Neural progenitor cell (in vitro differentiated cells): Measurements from ENCODE around the gene HDAC4. TPM values are rescaled to one million over a fixed set of nuclear protein-coding genes. Genes with fewer than 3 reads are reported as not detected.

Experiments used
- DNase-seq: peaks from one replicate; pipeline ENCODE4 v3.0.0-alpha.2; 2016; ENCODE audit warnings: low spot score
- H2AFZ ChIP-seq: fragments of 200-600 bp; sonication (generic); replicated peaks from 2 replicates; pipeline ENCODE4 v1.6.1; 2016; ENCODE audit warnings: antibody characterized with exemption
- H3F3A ChIP-seq: fragments of 200-600 bp; sonication (generic); 2 replicates; pipeline ENCODE4 v1.6.1; 2016; ENCODE audit warnings: antibody characterized with exemption, low read depth
- H3K27ac ChIP-seq: fragments of 200-600 bp; sonication (generic); 2 replicates; pipeline ENCODE4 v1.5.1; 2016; ENCODE audit warnings: mild to moderate bottlenecking
- H3K27me3 ChIP-seq: fragments of 200-600 bp; sonication (generic); 2 replicates; pipeline ENCODE4 v1.6.1; 2016; ENCODE audit warnings: mild to moderate bottlenecking, moderate library complexity
- H3K36me3 ChIP-seq: fragments of 200-600 bp; sonication (generic); 2 replicates; pipeline ENCODE4 v1.5.1; 2016
- H3K4me1 ChIP-seq: fragments of 200-600 bp; sonication (generic); 2 replicates; pipeline ENCODE4 v1.6.1; 2016; ENCODE audit warnings: mixed run types
- H3K4me2 ChIP-seq: fragments of 200-600 bp; sonication (generic); 2 replicates; pipeline ENCODE4 v1.6.1; 2016
- H3K4me3 ChIP-seq: fragments of 200-600 bp; sonication (generic); 2 replicates; pipeline ENCODE4 v1.5.1; 2016
- H3K79me2 ChIP-seq: fragments of 200-600 bp; sonication (generic); 2 replicates; pipeline ENCODE4 v1.6.1; 2016; ENCODE audit warnings: low read depth
- H3K9ac ChIP-seq: fragments of 200-600 bp; sonication (generic); 2 replicates; pipeline ENCODE4 v1.6.1; 2016
- H3K9me3 ChIP-seq: fragments of 200-600 bp; sonication (generic); 2 replicates; pipeline ENCODE4 v1.5.1; 2016; ENCODE audit warnings: low read depth
- H4K20me1 ChIP-seq: fragments of 200-600 bp; sonication (generic); 2 replicates; pipeline ENCODE4 v1.6.1; 2016; ENCODE audit warnings: low read depth
- H3K27ac Mint-ChIP-seq: 3 replicates; pipeline ENCODE4 v1.8.0; 2021; ENCODE audit warnings: mixed read lengths
- H3K27me3 Mint-ChIP-seq: 2 replicates; pipeline ENCODE4 v1.8.0; 2022; ENCODE audit warnings: low read depth, mild to moderate bottlenecking, inconsistent platforms, moderate library complexity, mixed read lengths; ENCODE audit not compliant: insufficient read depth
- H3K36me3 Mint-ChIP-seq: 3 replicates; pipeline ENCODE4 v1.8.0; 2021; ENCODE audit warnings: mixed read lengths
- H3K4me1 Mint-ChIP-seq: 3 replicates; pipeline ENCODE4 v1.8.0; 2021; ENCODE audit warnings: mixed read lengths
- H3K4me3 Mint-ChIP-seq: 3 replicates; pipeline ENCODE4 v1.8.0; 2021; ENCODE audit warnings: mild to moderate bottlenecking, moderate library complexity, mixed read lengths
- H3K9me3 Mint-ChIP-seq: 3 replicates; pipeline ENCODE4 v1.8.0; 2020; ENCODE audit warnings: mixed read lengths
- EZH2 ChIP-seq: fragments of 200-600 bp; sonication (generic); IDR thresholded peaks from 2 replicates; pipeline ENCODE4 v1.6.1; 2017; ENCODE audit warnings: antibody characterized with exemption, mild to moderate bottlenecking, moderate library complexity
- EZH2phosphoT487 ChIP-seq: fragments of 200-600 bp; sonication (generic); IDR thresholded peaks from 2 replicates; pipeline ENCODE4 v1.6.1; 2017; ENCODE audit warnings: antibody characterized with exemption
- total RNA-seq: library from RNA; depleted of rRNA; stranded (reverse); fragments of >200 nt; gene quantifications from 2 replicates; pipeline ENCODE4 v1.2.3, GENCODE V29; 2015; ENCODE audit warnings: low replicate concordance
- TF ChIP-seq, protein P1 (sequence below): fragments of 200-600 bp; sonication (generic); IDR thresholded peaks from 2 replicates; pipeline ENCODE4 v1.5.1; 2017; ENCODE audit warnings: antibody characterized with exemption, mild to moderate bottlenecking

Gene HDAC4
- total RNA-seq, 1 donor from 2014 or later: 36.0 TPM

DNA sequence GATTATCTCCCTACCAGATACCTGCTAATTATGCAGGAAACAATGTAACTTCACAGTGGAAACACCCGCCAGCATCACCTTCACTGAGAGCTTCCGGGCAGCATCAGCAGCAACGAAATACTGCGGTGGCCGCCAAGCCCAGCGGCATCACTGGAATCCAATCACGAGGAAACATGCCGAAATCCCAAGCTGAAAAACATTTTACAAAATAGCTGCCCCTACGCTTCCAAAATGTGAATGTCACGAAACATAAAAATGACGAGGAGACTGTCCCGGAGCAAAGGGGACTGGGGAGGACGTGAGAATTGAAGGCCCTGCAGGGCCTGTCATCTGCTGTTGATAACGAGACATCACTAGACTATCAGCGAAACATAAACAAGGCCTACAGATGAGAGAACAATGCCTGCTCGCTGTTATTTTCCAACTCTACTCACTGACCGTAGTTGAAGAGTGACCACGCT, 82.6 kb downstream of the HDAC4 start:
- Histone ChIP-seq H4K20me1 (peaks cover 22% of the 10 kb centered on the region), H3K27me3 (no peaks in the 10 kb centered on the region), H3K4me1 (peaks cover 23% of the 10 kb centered on the region), H3F3A (peaks cover 6% of the 10 kb centered on the region), H3K9ac (no peak overlapping the region), H3K36me3 (no peaks in the 10 kb centered on the region), H3K4me3 (no peak overlapping the region), H3K4me2 (no peak overlapping the region), H3K79me2 (peaks cover 92% of the 10 kb centered on the region), H2AFZ (no peak overlapping the region), H3K9me3 (no peaks in the 10 kb centered on the region), H3K27ac (no peak overlapping the region)
- Mint-ChIP-seq H3K27ac (no peak overlapping the region), H3K36me3 (peaks cover 54% of the 10 kb centered on the region), H3K9me3 (peaks cover 29% of the 10 kb centered on the region), H3K4me1 (peaks cover 22% of the 10 kb centered on the region), H3K27me3 (no peaks in the 10 kb centered on the region), H3K4me3 (no peak overlapping the region)
- DNase-seq: no peak
- TF ChIP-seq EZH2phosphoT487 (no peak), EZH2 (no peak)
- TF ChIP-seq, protein P1, sequence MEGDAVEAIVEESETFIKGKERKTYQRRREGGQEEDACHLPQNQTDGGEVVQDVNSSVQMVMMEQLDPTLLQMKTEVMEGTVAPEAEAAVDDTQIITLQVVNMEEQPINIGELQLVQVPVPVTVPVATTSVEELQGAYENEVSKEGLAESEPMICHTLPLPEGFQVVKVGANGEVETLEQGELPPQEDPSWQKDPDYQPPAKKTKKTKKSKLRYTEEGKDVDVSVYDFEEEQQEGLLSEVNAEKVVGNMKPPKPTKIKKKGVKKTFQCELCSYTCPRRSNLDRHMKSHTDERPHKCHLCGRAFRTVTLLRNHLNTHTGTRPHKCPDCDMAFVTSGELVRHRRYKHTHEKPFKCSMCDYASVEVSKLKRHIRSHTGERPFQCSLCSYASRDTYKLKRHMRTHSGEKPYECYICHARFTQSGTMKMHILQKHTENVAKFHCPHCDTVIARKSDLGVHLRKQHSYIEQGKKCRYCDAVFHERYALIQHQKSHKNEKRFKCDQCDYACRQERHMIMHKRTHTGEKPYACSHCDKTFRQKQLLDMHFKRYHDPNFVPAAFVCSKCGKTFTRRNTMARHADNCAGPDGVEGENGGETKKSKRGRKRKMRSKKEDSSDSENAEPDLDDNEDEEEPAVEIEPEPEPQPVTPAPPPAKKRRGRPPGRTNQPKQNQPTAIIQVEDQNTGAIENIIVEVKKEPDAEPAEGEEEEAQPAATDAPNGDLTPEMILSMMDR: no peak

- Histone ChIP-seq H3K27me3 (no peaks in the 10 kb centered on the region), H2AFZ (no peak overlapping the region), H3F3A (peaks cover 6% of the 10 kb centered on the region), H3K9me3 (no peaks in the 10 kb centered on the region), H3K4me2 (peak overlapping the region; percentile 35), H3K79me2 (peaks cover 91% of the 10 kb centered on the region), H4K20me1 (peaks cover 30% of the 10 kb centered on the region), H3K27ac (no peak overlapping the region), H3K4me3 (no peak overlapping the region), H3K9ac (no peak overlapping the region), H3K36me3 (no peaks in the 10 kb centered on the region), H3K4me1 (peaks cover 23% of the 10 kb centered on the region)
- Mint-ChIP-seq H3K27ac (no peak overlapping the region), H3K9me3 (peaks cover 29% of the 10 kb centered on the region), H3K4me3 (no peak overlapping the region), H3K4me1 (peaks cover 20% of the 10 kb centered on the region), H3K36me3 (peaks cover 49% of the 10 kb centered on the region), H3K27me3 (no peaks in the 10 kb centered on the region)
- TF ChIP-seq, protein P1: no peak
- TF ChIP-seq EZH2: no peak
- TF ChIP-seq EZH2phosphoT487: no peak
- no peak for DNase-seq
Observed at GRCh38 chr2:239316562-239317465, 84.0 kb downstream of the HDAC4 start.

GRCh38 chr2:239315308-239315707, 85.5 kb downstream of the HDAC4 start:
- H3K4me3 ChIP-seq: no peak overlapping the region
- no peak overlapping the region for H3K27ac Mint-ChIP-seq
- DNase-seq: no peak
- no peaks in the 10 kb centered on the region for H3K9me3 ChIP-seq
- H3K4me1 ChIP-seq: peaks cover 23% of the 10 kb centered on the region
- H3K36me3 Mint-ChIP-seq: peaks cover 41% of the 10 kb centered on the region
- H3K27ac ChIP-seq: no peak overlapping the region
- no peak overlapping the region for H2AFZ ChIP-seq
- H4K20me1 ChIP-seq: peaks cover 45% of the 10 kb centered on the region
- no peaks in the 10 kb centered on the region for H3K36me3 ChIP-seq
- no peak overlapping the region for H3K9ac ChIP-seq
- peaks cover 2% of the 10 kb centered on the region for H3K27me3 Mint-ChIP-seq
- no peak for TF ChIP-seq EZH2
- TF ChIP-seq, protein P1: no peak
- no peak for TF ChIP-seq EZH2phosphoT487
- no peak overlapping the region for H3K4me3 Mint-ChIP-seq
- peaks cover 6% of the 10 kb centered on the region for H3F3A ChIP-seq
- H3K27me3 ChIP-seq: no peaks in the 10 kb centered on the region
- H3K79me2 ChIP-seq: peaks cover 90% of the 10 kb centered on the region
- peaks cover 32% of the 10 kb centered on the region for H3K4me1 Mint-ChIP-seq
- H3K9me3 Mint-ChIP-seq: peaks cover 28% of the 10 kb centered on the region
- H3K4me2 ChIP-seq: no peak overlapping the region
